HG03520 (cell line): ENCODE measurements around the gene DLX5.

Source experiments
- ATAC-seq: cut with Tn5 transposase; IDR thresholded peaks from one replicate; pipeline ENCODE4 v1.9.1; 2021; ENCODE audit warnings: mild to moderate bottlenecking, moderate library complexity; ENCODE audit not compliant: unreplicated experiment

DLX5 gene

DNA sequence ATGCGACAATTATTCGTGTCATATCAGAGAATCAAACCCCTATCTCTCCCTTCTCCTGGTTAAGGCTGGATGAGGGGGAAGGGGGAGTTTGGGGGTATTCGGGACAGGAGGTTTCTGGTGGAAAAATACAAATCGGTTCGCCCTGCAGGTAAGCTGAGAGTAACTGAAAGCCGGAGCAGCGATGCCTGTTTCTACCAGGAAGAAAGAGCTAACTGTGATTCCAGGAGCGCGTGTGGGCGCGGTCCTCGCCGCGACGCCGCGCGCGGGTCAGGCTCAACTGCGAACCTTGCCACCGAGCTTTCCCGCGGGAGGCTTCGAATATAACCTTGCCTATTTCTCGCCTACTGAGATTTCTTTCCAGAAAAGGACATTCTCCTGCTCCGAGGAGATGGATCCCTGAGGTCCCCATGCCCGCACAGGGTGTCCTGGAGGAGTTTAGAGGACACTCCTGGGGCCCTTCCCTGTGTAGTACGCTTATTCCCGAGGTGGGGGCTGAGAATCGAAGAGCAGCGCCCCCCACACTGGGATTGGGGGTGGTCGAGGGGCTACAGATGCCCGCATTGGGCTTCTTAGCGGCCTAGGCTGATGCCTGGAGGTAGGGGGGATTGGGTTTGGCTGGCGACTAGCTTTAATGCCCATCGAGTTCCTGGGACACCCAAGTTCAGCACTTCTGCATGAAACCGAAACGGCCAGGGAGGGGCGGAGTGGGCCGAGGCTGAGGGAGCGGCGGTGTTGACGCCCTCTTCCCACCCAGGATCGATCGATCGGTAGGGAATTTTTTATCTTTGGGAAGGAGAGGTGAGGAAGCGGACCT is 32.2 kb downstream of the DLX5 start:
- ATAC-seq, result no peak

DNA sequence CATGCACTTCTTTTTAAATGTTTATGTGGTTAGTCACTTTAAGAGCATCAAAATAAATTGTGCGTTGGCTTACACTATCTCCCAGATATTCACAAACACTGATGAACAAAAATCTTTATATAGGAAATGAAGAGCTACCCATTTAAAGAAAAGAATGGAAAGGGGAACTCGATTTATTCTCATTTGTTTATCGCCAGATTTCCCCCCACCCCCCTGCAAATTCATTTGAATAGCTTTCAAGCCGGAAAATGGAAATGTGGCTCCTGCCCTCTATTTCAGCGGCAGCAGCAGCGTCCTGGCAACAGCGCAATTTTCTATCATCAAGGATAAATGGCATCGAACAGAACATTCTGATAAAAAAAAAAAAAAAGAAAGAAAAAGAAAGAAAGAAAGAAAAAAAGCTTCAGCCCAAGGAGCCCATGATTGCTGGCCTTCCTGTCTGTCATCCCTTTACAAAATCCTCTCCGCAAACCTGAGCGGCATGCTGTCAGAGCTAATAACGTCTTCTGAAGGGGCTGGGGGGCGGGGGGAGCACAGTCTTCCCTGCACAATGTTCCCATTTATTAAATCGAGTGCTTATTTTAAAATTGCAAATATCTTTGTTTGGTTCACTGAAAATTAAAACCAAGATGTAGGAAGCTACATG is 33.0 kb downstream of the DLX5 start:
- ATAC-seq, result no peak

DNA sequence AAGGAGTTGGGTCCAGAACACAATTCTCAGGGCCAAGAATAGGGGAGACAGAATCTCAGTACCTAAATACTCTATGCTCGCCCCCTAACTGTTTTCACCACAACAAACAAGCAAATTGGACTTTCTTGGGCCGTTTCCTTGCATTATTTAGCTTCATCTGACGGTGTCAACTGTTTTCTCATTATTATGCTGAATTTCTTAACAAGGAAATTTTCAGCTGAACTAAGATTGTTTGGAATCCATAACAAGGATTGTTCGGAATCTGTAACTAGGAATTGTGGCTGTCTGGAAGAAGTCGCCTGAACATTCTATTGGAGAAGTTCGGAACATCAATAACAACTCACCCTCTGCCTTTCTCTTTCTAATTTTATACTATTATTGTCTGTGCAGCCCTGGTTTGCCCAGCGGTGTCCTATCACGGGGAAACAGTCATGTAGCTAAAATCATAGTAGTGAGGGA is 34.7 kb downstream of the DLX5 start:
- no peak for ATAC-seq

GRCh38 chr7:96989241-96989858 is 35.3 kb downstream of the DLX5 start:
- no peak for ATAC-seq

DNA sequence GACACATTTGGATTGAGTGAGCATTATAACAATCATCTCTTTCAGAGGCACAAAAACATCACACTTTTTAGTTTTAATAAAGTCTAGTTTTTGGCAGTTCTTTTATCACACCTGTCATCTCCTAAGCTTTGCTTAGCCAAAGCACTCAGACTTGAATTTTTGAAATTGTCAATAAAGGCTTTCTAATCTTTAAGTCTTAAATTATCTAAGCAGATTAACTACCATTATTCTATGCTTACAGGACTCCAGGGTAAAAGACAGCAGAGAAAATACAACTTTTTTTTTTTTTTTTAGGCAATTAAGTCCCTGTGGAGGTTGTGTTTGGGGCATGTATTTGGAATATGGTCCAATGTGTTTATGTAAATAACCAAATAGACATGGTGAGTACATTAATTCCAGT is 36.9 kb downstream of the DLX5 start:
- no peak for ATAC-seq

- ATAC-seq, result no peak
Measured at GRCh38 chr7:96986901-96987300, 37.7 kb downstream of the DLX5 start.

- no peak for ATAC-seq
Measured at GRCh38 chr7:96985992-96986391, 38.6 kb downstream of the DLX5 start.

GRCh38 chr7:96982586-96982985 is 42.0 kb downstream of the DLX5 start:
- no peak for ATAC-seq

DNA sequence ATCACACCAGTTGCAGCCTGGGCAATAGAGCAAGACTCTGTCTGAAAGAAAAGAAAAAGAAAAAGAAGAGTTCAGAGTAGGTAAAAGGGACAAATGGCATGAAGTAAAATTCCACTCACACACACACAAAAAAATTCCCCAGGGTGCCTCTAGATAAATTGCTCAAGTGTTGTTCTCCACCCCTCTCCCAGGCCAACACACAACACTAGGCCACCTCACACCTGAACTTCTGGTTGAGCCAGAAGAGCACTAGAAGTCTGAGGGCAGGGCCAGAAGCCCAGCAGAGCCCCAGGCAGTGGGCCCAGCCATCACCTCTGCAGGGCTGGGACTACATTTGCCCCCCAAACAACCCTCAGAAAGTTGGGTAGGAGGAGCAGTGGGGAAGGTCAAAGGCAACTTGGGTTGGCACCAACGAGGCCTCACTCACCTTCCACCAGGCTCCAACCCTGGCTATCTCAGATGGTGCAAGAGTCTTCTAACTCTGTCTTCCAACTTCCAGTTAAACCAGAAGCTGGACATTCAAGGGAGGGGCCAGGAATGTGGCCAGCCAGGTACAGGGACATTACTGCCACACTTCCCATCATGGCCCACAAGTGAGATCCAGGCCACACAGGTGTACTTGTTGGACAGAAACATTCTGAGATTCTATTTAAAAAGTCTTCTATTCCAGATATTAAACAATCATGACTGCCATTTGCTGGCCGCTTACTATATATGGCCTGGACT is 44.9 kb downstream of the DLX5 start:
- ATAC-seq, result no peak

GRCh38 chr7:96977445-96977844 is 47.2 kb downstream of the DLX5 start:
- ATAC-seq, result no peak

- no peak for ATAC-seq
Measured at GRCh38 chr7:96976106-96976505, 48.5 kb downstream of the DLX5 start.

DNA sequence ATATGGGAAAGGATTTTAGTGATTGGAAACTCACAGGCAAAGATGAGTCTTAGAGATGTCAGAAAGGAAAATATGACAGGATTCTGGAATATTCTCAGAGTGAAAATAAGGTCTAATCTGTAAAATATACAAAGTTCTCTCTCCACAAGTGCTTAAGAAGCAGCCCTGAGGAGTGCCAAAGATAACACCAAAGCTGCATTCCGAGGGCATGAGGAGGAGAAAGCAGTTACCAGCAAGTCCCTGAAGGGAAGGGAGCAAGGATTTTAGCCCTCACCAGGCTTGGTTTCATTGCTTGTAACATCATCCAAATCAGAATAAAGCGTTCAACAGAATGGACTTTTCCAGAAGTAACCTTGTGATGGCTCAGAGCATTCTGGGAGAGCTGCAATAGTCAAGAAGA is 50.6 kb downstream of the DLX5 start:
- ATAC-seq, result no peak

GRCh38 chr7:96970739-96971138 is 53.9 kb downstream of the DLX5 start:
- no peak for ATAC-seq
